HEK293 (cell line): ENCODE data around the gene JTB.

Experiments used
- HOXC10 ChIP-seq: sonication (generic); formaldehyde crosslinking; IDR thresholded peaks from 2 replicates; pipeline ENCODE4 v1.8.1; 2023; ENCODE audit warnings: mild to moderate bottlenecking, missing genetic modification reagents
- KLF10 ChIP-seq: fragments of 450-650 bp; IDR thresholded peaks from 2 replicates; pipeline ENCODE4 v1.5.1; 2018; ENCODE audit warnings: missing biosample characterization, mild to moderate bottlenecking, missing genetic modification characterization
- KLF7 ChIP-seq: fragments of 450-650 bp; formaldehyde crosslinking; IDR thresholded peaks from 2 replicates; pipeline ENCODE4 v1.5.1; 2016; ENCODE audit warnings: missing biosample characterization, missing genetic modification characterization, borderline replicate concordance
- MEIS1 ChIP-seq: sonication (generic); formaldehyde crosslinking; IDR thresholded peaks from 2 replicates; pipeline ENCODE4 v1.8.1; 2022; ENCODE audit warnings: missing genetic modification reagents, mild to moderate bottlenecking, borderline replicate concordance
- OVOL3 ChIP-seq: fragments of 450-650 bp; formaldehyde crosslinking; IDR thresholded peaks from 2 replicates; pipeline ENCODE4 v1.5.1; 2016; ENCODE audit warnings: missing biosample characterization, missing genetic modification characterization
- RBAK ChIP-seq: fragments of 450-650 bp; formaldehyde crosslinking; IDR thresholded peaks from 2 replicates; pipeline ENCODE4 v1.5.1; 2016; ENCODE audit warnings: missing biosample characterization, missing genetic modification characterization
- REPIN1 ChIP-seq: fragments of 450-650 bp; formaldehyde crosslinking; IDR thresholded peaks from 2 replicates; pipeline ENCODE4 v1.5.1; 2017; ENCODE audit warnings: missing biosample characterization, missing genetic modification characterization, low read depth
- ZBTB17 ChIP-seq: fragments of 450-650 bp; formaldehyde crosslinking; IDR thresholded peaks from 2 replicates; pipeline ENCODE4 v1.5.1; 2016; ENCODE audit warnings: missing biosample characterization, missing genetic modification characterization
- ZNF140 ChIP-seq: fragments of 450-650 bp; formaldehyde crosslinking; IDR thresholded peaks from 2 replicates; pipeline ENCODE4 v1.5.1; 2016; ENCODE audit warnings: missing biosample characterization, missing genetic modification characterization
- ZNF155 ChIP-seq: fragments of 450-650 bp; formaldehyde crosslinking; IDR thresholded peaks from 2 replicates; pipeline ENCODE4 v1.5.1; 2016; ENCODE audit warnings: missing biosample characterization, missing genetic modification characterization
- ZNF157 ChIP-seq: fragments of 450-650 bp; formaldehyde crosslinking; IDR thresholded peaks from 2 replicates; pipeline ENCODE4 v1.5.1; 2016; ENCODE audit warnings: missing biosample characterization, missing genetic modification characterization
- ZNF175 ChIP-seq: fragments of 450-650 bp; formaldehyde crosslinking; IDR thresholded peaks from 2 replicates; pipeline ENCODE4 v1.5.1; 2016; ENCODE audit warnings: missing biosample characterization, missing genetic modification characterization
- ZNF184 ChIP-seq: fragments of 450-650 bp; IDR thresholded peaks from 2 replicates; pipeline ENCODE4 v1.5.1; 2018; ENCODE audit warnings: missing biosample characterization, mild to moderate bottlenecking, missing genetic modification characterization
- ZNF211 ChIP-seq: fragments of 450-650 bp; formaldehyde crosslinking; IDR thresholded peaks from 2 replicates; pipeline ENCODE4 v1.5.1; 2016; ENCODE audit warnings: low read depth, missing biosample characterization, missing genetic modification characterization
- ZNF239 ChIP-seq: fragments of 450-650 bp; formaldehyde crosslinking; IDR thresholded peaks from 2 replicates; pipeline ENCODE4 v1.5.1; 2016; ENCODE audit warnings: missing biosample characterization, missing genetic modification characterization
- ZNF266 ChIP-seq: fragments of 450-650 bp; formaldehyde crosslinking; IDR thresholded peaks from 2 replicates; pipeline ENCODE4 v1.5.1; 2016; ENCODE audit warnings: missing biosample characterization, missing genetic modification characterization, low read depth
- ZNF274 ChIP-seq, 2 experiments: fragments of 200-500 bp in 1 of 2; fragments of 450-650 bp in 1 of 2; sonication (Bioruptor generic) in 1 of 2; formaldehyde crosslinking in 1 of 2; IDR thresholded peaks; 2 replicates each; pipeline versions ENCODE4 v1.5.1 to v1.6.1; 2014 to 2016; ENCODE audit warnings: borderline replicate concordance in 1 of 2, inconsistent platforms in 1 of 2, low read length in 1 of 2, missing biosample characterization in 1 of 2, missing genetic modification characterization in 1 of 2
- ZNF423 ChIP-seq: fragments of 450-650 bp; formaldehyde crosslinking; IDR thresholded peaks from 2 replicates; pipeline ENCODE4 v1.5.1; 2016; ENCODE audit warnings: missing biosample characterization, missing genetic modification characterization
- ZNF555 ChIP-seq: fragments of 450-650 bp; formaldehyde crosslinking; conservative IDR thresholded peaks from 2 replicates; pipeline ENCODE4 v1.5.1; 2017; ENCODE audit warnings: missing biosample characterization, mild to moderate bottlenecking, missing genetic modification characterization, inconsistent platforms
- ZNF585B ChIP-seq: fragments of 450-650 bp; formaldehyde crosslinking; IDR thresholded peaks from 2 replicates; pipeline ENCODE4 v1.5.1; 2016; ENCODE audit warnings: missing biosample characterization, missing genetic modification characterization
- ZSCAN16 ChIP-seq: fragments of 450-650 bp; formaldehyde crosslinking; IDR thresholded peaks from 2 replicates; pipeline ENCODE4 v1.5.1; 2016; ENCODE audit warnings: missing biosample characterization, missing genetic modification characterization
- TF ChIP-seq, protein P1 (sequence below): fragments of 450-650 bp; formaldehyde crosslinking; IDR thresholded peaks from 2 replicates; pipeline ENCODE4 v1.5.1; 2016; ENCODE audit warnings: missing biosample characterization, missing genetic modification characterization
- TF ChIP-seq, protein P2 (sequence below): fragments of 450-650 bp; formaldehyde crosslinking; IDR thresholded peaks from 2 replicates; pipeline ENCODE4 v1.5.1; 2016; ENCODE audit warnings: missing biosample characterization, missing genetic modification characterization
- TF ChIP-seq, protein P3 (sequence below): fragments of 450-650 bp; formaldehyde crosslinking; IDR thresholded peaks from 2 replicates; pipeline ENCODE4 v1.5.1; 2016; ENCODE audit warnings: missing biosample characterization, missing genetic modification characterization, low read depth
- TF ChIP-seq, protein P4 (sequence below): fragments of 450-650 bp; formaldehyde crosslinking; IDR thresholded peaks from 2 replicates; pipeline ENCODE4 v1.5.1; 2016; ENCODE audit warnings: missing biosample characterization, missing genetic modification characterization
- TF ChIP-seq, protein P5 (sequence below): fragments of 450-650 bp; formaldehyde crosslinking; IDR thresholded peaks from 2 replicates; pipeline ENCODE4 v1.5.1; 2016; ENCODE audit warnings: missing biosample characterization, missing genetic modification characterization
- TF ChIP-seq, protein P6 (sequence below): fragments of 450-650 bp; formaldehyde crosslinking; IDR thresholded peaks from 2 replicates; pipeline ENCODE4 v1.5.1; 2016; ENCODE audit warnings: missing biosample characterization, missing genetic modification characterization
- TF ChIP-seq, protein P7 (sequence below): fragments of 450-650 bp; formaldehyde crosslinking; IDR thresholded peaks from 2 replicates; pipeline ENCODE4 v1.5.1; 2016; ENCODE audit warnings: missing biosample characterization, missing genetic modification characterization

Gene JTB

DNA sequence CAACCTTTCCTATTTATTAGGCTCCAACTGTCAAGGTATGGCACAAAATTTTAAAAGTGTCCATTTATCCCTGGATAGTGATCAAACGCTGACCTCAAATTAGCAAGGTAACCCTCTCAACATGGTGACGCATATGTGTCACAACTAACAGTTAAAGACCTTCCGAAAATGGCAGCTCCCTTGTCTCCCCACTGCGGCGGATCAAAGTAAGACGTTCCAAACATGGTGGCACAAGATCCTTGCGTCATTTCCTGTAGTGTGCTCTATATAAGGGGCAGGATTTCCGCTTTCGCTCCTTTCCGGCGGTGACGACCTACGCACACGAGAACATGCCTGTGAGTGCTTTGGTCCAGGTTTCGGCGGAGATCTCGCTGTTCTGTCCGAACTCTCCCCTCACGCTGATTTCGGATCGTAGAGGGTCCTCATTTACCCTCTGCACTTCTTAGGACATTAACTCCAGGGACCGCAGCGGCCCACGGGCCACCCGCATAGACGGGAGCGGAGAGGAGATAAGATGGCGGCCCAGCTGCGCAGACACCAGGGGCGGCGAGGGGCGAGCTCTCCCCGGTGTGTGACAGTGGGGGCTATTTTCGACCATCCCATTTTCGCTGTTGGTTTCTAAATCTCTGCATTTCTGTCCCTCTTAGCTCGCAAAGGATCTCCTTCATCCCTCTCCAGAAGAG, 13.1 kb upstream of the JTB start, which contains the start of gene RPS27 (continued):
- TF ChIP-seq, protein P1, sequence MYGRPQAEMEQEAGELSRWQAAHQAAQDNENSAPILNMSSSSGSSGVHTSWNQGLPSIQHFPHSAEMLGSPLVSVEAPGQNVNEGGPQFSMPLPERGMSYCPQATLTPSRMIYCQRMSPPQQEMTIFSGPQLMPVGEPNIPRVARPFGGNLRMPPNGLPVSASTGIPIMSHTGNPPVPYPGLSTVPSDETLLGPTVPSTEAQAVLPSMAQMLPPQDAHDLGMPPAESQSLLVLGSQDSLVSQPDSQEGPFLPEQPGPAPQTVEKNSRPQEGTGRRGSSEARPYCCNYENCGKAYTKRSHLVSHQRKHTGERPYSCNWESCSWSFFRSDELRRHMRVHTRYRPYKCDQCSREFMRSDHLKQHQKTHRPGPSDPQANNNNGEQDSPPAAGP (tag by site-specific recombination): peak; percentile 83; the same call in 1 of the 2 replicates
- TF ChIP-seq ZNF274 (IDR thresholded peaks at IDR 0.05; ENCODE audit: low read length) (no peak), ZNF274 (tag by site-specific recombination; IDR thresholded peaks at IDR 0.05; ENCODE audit: borderline replicate concordance) (no peak), ZNF555 (no peak), ZNF266 (tag by site-specific recombination) (no peak), ZNF239 (tag by site-specific recombination) (no peak), ZNF211 (tag by site-specific recombination) (no peak), ZNF140 (tag by site-specific recombination) (no peak), MEIS1 (CRISPR knock-in tag) (no peak), KLF10 (tag by site-specific recombination) (no peak; the same call in 1 of the 2 replicates), ZNF155 (tag by site-specific recombination) (no peak), ZBTB17 (tag by site-specific recombination) (peak; percentile 83), REPIN1 (tag by site-specific recombination) (no peak), ZSCAN16 (no peak), HOXC10 (CRISPR knock-in tag) (no peak), ZNF175 (no peak), OVOL3 (tag by site-specific recombination) (no peak), ZNF585B (no peak), KLF7 (no peak), ZNF423 (tag by site-specific recombination) (no peak), ZNF184 (tag by site-specific recombination) (no peak), RBAK (tag by site-specific recombination) (no peak), ZNF157 (tag by site-specific recombination) (no peak)
- TF ChIP-seq, protein P2, sequence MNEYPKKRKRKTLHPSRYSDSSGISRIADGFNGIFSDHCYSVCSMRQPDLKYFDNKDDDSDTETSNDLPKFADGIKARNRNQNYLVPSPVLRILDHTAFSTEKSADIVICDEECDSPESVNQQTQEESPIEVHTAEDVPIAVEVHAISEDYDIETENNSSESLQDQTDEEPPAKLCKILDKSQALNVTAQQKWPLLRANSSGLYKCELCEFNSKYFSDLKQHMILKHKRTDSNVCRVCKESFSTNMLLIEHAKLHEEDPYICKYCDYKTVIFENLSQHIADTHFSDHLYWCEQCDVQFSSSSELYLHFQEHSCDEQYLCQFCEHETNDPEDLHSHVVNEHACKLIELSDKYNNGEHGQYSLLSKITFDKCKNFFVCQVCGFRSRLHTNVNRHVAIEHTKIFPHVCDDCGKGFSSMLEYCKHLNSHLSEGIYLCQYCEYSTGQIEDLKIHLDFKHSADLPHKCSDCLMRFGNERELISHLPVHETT (tag by site-specific recombination): peak; percentile 90
- TF ChIP-seq, protein P3, sequence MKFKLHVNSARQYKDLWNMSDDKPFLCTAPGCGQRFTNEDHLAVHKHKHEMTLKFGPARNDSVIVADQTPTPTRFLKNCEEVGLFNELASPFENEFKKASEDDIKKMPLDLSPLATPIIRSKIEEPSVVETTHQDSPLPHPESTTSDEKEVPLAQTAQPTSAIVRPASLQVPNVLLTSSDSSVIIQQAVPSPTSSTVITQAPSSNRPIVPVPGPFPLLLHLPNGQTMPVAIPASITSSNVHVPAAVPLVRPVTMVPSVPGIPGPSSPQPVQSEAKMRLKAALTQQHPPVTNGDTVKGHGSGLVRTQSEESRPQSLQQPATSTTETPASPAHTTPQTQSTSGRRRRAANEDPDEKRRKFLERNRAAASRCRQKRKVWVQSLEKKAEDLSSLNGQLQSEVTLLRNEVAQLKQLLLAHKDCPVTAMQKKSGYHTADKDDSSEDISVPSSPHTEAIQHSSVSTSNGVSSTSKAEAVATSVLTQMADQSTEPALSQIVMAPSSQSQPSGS (tag by site-specific recombination): peak; percentile 85
- TF ChIP-seq, protein P4, sequence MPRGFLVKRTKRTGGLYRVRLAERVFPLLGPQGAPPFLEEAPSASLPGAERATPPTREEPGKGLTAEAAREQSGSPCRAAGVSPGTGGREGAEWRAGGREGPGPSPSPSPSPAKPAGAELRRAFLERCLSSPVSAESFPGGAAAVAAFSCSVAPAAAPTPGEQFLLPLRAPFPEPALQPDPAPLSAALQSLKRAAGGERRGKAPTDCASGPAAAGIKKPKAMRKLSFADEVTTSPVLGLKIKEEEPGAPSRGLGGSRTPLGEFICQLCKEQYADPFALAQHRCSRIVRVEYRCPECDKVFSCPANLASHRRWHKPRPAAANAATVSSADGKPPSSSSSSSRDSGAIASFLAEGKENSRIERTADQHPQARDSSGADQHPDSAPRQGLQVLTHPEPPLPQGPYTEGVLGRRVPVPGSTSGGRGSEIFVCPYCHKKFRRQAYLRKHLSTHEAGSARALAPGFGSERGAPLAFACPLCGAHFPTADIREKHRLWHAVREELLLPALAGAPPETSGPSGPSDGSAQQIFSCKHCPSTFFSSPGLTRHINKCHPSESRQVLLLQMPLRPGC (tag by site-specific recombination): peak; percentile 78; the same call in 1 of the 2 replicates
- TF ChIP-seq, protein P5, sequence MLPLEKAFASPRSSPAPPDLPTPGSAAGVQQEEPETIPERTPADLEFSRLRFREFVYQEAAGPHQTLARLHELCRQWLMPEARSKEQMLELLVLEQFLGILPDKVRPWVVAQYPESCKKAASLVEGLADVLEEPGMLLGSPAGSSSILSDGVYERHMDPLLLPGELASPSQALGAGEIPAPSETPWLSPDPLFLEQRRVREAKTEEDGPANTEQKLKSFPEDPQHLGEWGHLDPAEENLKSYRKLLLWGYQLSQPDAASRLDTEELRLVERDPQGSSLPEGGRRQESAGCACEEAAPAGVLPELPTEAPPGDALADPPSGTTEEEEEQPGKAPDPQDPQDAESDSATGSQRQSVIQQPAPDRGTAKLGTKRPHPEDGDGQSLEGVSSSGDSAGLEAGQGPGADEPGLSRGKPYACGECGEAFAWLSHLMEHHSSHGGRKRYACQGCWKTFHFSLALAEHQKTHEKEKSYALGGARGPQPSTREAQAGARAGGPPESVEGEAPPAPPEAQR (tag by site-specific recombination): 0 out of 2 replicates have a peak, but pooled peaks have one; percentile 29
- TF ChIP-seq, protein P6, sequence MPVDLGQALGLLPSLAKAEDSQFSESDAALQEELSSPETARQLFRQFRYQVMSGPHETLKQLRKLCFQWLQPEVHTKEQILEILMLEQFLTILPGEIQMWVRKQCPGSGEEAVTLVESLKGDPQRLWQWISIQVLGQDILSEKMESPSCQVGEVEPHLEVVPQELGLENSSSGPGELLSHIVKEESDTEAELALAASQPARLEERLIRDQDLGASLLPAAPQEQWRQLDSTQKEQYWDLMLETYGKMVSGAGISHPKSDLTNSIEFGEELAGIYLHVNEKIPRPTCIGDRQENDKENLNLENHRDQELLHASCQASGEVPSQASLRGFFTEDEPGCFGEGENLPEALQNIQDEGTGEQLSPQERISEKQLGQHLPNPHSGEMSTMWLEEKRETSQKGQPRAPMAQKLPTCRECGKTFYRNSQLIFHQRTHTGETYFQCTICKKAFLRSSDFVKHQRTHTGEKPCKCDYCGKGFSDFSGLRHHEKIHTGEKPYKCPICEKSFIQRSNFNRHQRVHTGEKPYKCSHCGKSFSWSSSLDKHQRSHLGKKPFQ (tag by site-specific recombination): 0 out of 2 replicates have a peak, but pooled peaks have one; percentile 30
- TF ChIP-seq, protein P7, sequence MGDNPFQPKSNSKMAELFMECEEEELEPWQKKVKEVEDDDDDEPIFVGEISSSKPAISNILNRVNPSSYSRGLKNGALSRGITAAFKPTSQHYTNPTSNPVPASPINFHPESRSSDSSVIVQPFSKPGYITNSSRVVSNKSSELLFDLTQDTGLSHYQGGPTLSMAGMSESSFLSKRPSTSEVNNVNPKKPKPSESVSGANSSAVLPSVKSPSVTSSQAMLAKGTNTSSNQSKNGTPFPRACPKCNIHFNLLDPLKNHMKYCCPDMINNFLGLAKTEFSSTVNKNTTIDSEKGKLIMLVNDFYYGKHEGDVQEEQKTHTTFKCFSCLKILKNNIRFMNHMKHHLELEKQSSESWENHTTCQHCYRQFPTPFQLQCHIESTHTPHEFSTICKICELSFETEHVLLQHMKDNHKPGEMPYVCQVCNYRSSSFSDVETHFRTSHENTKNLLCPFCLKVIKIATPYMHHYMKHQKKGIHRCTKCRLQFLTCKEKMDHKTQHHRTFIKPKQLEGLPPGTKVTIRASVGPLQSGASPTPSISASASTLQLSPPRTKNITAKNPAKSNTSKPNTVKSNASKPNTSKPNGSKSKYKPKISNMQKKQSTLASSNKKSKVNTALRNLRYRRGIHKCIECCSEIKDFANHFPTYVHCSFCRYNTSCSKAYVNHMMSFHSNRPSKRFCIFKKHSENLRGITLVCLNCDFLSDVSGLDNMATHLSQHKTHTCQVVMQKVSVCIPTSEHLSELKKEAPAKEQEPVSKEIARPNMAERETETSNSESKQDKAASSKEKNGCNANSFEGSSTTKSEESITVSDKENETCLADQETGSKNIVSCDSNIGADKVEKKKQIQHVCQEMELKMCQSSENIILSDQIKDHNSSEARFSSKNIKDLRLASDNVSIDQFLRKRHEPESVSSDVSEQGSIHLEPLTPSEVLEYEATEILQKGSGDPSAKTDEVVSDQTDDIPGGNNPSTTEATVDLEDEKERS (tag by site-specific recombination): no peak
